ENCODE measurements around the gene C1QL1. TPM values are rescaled to one million over a fixed set of nuclear protein-coding genes. Genes with fewer than 3 reads are reported as not detected.

Gene C1QL1
- total RNA-seq, 1 experiment from 2014 or later, result 3.5 TPM

GRCh38 chr17:44996304-44996703 lies 28.2 kb upstream of the C1QL1 start (continued):
- TF ChIP-seq CBX3 (IDR thresholded peaks at IDR 0.05; ENCODE audit: low read depth) (no peak), CEBPB (IDR thresholded peaks at IDR 0.05; ENCODE audit: low read depth) (no peak), POLR2AphosphoS5 (IDR thresholded peaks at IDR 0.05; ENCODE audit: low read depth, low read length) (no peak)

- ATAC-seq (no peak), DNase-seq (ENCODE audit: low read depth, low spot score) (no peak)
- ChIA-PET RAD21 (ENCODE audit: low non-redundant PET in 1 of 2, low total read pairs in 2 of 2, uncharacterized antibody in 2 of 2, unreplicated experiment in 2 of 2) (no interaction called here), POLR2A (no interaction called here), CTCF (no interaction called here)
- H3K36me3 ChIP-seq (ENCODE audit: control insufficient read depth in 1 of 2, insufficient read depth in 2 of 2, low read length in 2 of 2), result no peaks in the 10 kb centered on the region
- no peak overlapping the region for H3K4me3 ChIP-seq (replicated peaks in 1 of 2; ENCODE audit: low read depth in 1 of 2, low read length in 2 of 2)
- no peaks in the 10 kb centered on the region for H3K9me2 ChIP-seq (ENCODE audit: insufficient read depth)
- no peak overlapping the region for H3K4me2 ChIP-seq (ENCODE audit: low read length)
- no peak overlapping the region for H2AFZ ChIP-seq (ENCODE audit: low read depth, low read length, poor library complexity, severe bottlenecking)
- no peak overlapping the region for H3K27ac ChIP-seq (ENCODE audit: low read depth, low read length)
- intact Hi-C loops (cut with micrococcal nuclease), result no loop called here
- no peak overlapping the region for H3K9ac ChIP-seq (ENCODE audit: low read length)
- TF ChIP-seq TCF7L2 (IDR thresholded peaks at IDR 0.05; ENCODE audit: borderline replicate concordance, extremely low read depth, insufficient read depth, insufficient read length), result no peak
- TF ChIP-seq POLR2A (IDR thresholded peaks at IDR 0.05; ENCODE audit: borderline replicate concordance, extremely low read depth, insufficient read depth, insufficient read length), result no peak
- TF ChIP-seq EGR1 (IDR thresholded peaks at IDR 0.05; ENCODE audit: low read depth), result no peak
- TF ChIP-seq SRF (IDR thresholded peaks at IDR 0.05; ENCODE audit: low read depth), result no peak
- no peak for TF ChIP-seq CEBPB (IDR thresholded peaks at IDR 0.05; ENCODE audit: low read depth)
- TF ChIP-seq SP1 (IDR thresholded peaks at IDR 0.05; ENCODE audit: low read depth), result no peak
- no peak for TF ChIP-seq YY1 (IDR thresholded peaks at IDR 0.05; ENCODE audit: extremely low read depth, insufficient replicate concordance, low read depth, low read length)
- TF ChIP-seq ATF3 (IDR thresholded peaks at IDR 0.05), result no peak
- no peak for TF ChIP-seq FOSL1 (IDR thresholded peaks at IDR 0.05; ENCODE audit: low read depth)
- TF ChIP-seq RAD21 (IDR thresholded peaks at IDR 0.05; ENCODE audit: low read depth), result no peak
- TF ChIP-seq EZH2 (IDR thresholded peaks at IDR 0.05), result no peak
- TF ChIP-seq CBX3 (IDR thresholded peaks at IDR 0.05; ENCODE audit: low read depth), result no peak
- TF ChIP-seq MAX (IDR thresholded peaks at IDR 0.05), result no peak
- no peak for TF ChIP-seq EZH2phosphoT487 (IDR thresholded peaks at IDR 0.05; ENCODE audit: borderline replicate concordance)
- no peak for TF ChIP-seq REST (IDR thresholded peaks at IDR 0.05; ENCODE audit: low read depth)
- no peak for TF ChIP-seq ZFX (IDR thresholded peaks at IDR 0.05)
- no peak for TF ChIP-seq SIN3A (IDR thresholded peaks at IDR 0.05; ENCODE audit: low read depth)
- no peaks in the 10 kb centered on the region for H3K79me2 ChIP-seq (ENCODE audit: insufficient read depth, low read length)
- H3K9me3 ChIP-seq (ENCODE audit: control insufficient read depth in 1 of 2, insufficient read depth in 1 of 2, low read depth in 1 of 2, low read length in 2 of 2), result peaks cover 0 to 7% of the 10 kb centered on the region in 2 experiments; a peak in 1 of 4 replicates
- H3K4me1 ChIP-seq (ENCODE audit: control insufficient read depth in 1 of 2, insufficient read depth in 2 of 2, low read length in 2 of 2), result no peaks in the 10 kb centered on the region
- no TSS peak for BruUV-seq (replicated peaks)
- no peaks in the 10 kb centered on the region for H4K20me1 ChIP-seq (ENCODE audit: insufficient read depth)
- no peaks in the 10 kb centered on the region for H3K27me3 ChIP-seq (ENCODE audit: insufficient read depth, low read length)
These were observed 27.4 kb upstream of the C1QL1 start for GRCh38 chr17:44995436-44996001.
